ENCODE results near the gene MCTP1. TPM values are rescaled to one million over a fixed set of nuclear protein-coding genes. Genes with fewer than 3 reads are reported as not detected.

The MCTP1 gene
- total and polyA plus RNA-seq, 2 of the 13 experiments (the other 11 are each of a cell fraction or from before 2014, with no cell fraction given), result 0.15 to 0.48 TPM

DNA sequence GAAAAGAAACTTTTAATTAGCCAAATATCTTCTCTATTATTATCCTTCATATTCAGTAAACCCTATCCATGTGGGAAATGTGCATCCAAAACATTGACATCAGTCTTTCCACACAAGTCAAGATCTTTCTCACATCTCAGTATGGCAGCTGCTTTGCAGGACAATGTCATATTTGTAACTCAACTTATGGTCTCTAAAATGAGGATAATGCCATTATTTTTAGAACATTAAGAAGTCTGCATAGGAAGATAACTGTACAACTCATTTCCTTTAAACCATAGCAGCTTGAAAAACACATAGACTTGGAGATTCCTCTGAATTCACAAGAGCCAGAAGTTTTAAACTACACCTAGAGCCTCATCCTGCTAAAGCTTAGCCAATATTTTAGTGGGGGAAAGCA, 43.7 kb downstream of the MCTP1 start:
- in situ Hi-C loops (cut with HindIII; ENCODE audit: extremely low pct_ligation_motif_present, low pct_unique_long_range_greater_than_20kb), result no loop called here
- TF ChIP-seq FIP1L1 (IDR thresholded peaks at IDR 0.05; ENCODE audit: borderline replicate concordance, insufficient read depth, low read depth, low read length), result no peak
- no peak for TF ChIP-seq ZNF326 (CRISPR knock-in tag; IDR thresholded peaks at IDR 0.05; ENCODE audit: borderline replicate concordance)
- no peak for TF ChIP-seq SKI (IDR thresholded peaks at IDR 0.05; ENCODE audit: partially characterized antibody)
- TF ChIP-seq ZNF766 (CRISPR knock-in tag; IDR thresholded peaks at IDR 0.05; ENCODE audit: borderline replicate concordance), result no peak
- no peak for TF ChIP-seq ATF7-NPFF (CRISPR knock-in tag; IDR thresholded peaks at IDR 0.05; ENCODE audit: low read depth)
- TF ChIP-seq MYNN (CRISPR knock-in tag; IDR thresholded peaks at IDR 0.05; ENCODE audit: low read depth), result no peak
- no peak for TF ChIP-seq ZNF441 (CRISPR knock-in tag; IDR thresholded peaks at IDR 0.05; ENCODE audit: borderline replicate concordance)
- no peak for TF ChIP-seq ZFP91 (CRISPR knock-in tag; IDR thresholded peaks at IDR 0.05; ENCODE audit: borderline replicate concordance)
- TF ChIP-seq ZSCAN22 (CRISPR knock-in tag; IDR thresholded peaks at IDR 0.05), result no peak
- TF ChIP-seq TAF15 (IDR thresholded peaks at IDR 0.05; ENCODE audit: low read depth, low read length, poor library complexity, severe bottlenecking), result no peak
- TF ChIP-seq NFKBIZ (CRISPR knock-in tag; IDR thresholded peaks at IDR 0.05), result no peak
- no peak for TF ChIP-seq ZNF33A (CRISPR knock-in tag; IDR thresholded peaks at IDR 0.05; ENCODE audit: borderline replicate concordance)
- no peak for TF ChIP-seq ZNF567 (CRISPR knock-in tag; IDR thresholded peaks at IDR 0.05; ENCODE audit: borderline replicate concordance)
- TF ChIP-seq IRF1 (CRISPR knock-in tag; IDR thresholded peaks at IDR 0.05; ENCODE audit: low read depth), result no peak
- no peak for TF ChIP-seq ZBTB10 (CRISPR knock-in tag; IDR thresholded peaks at IDR 0.05; ENCODE audit: borderline replicate concordance)
- TF ChIP-seq SP1 (IDR thresholded peaks at IDR 0.05), result no peak
- no peak for TF ChIP-seq SP1 (CRISPR knock-in tag; IDR thresholded peaks at IDR 0.05)
- no peak for TF ChIP-seq PBX2 (CRISPR knock-in tag; IDR thresholded peaks at IDR 0.05)
- no peak for TF ChIP-seq KDM4B (CRISPR knock-in tag; IDR thresholded peaks at IDR 0.05)

More for the DNA sequence above, 43.7 kb downstream of the MCTP1 start:
- Histone ChIP-seq H3K36me3 (replicated peaks in 1 of 2; ENCODE audit: control insufficient read depth in 1 of 2, insufficient read depth in 2 of 2, low read length in 2 of 2) (no peaks in the 10 kb centered on the region), H3K4me3 (replicated peaks in 1 of 3; ENCODE audit: insufficient read depth in 1 of 3, low read depth in 2 of 3, low read length in 3 of 3) (no peak overlapping the region), H4K20me1 (ENCODE audit: insufficient read depth, low read length) (no peaks in the 10 kb centered on the region), H3K4me1 (ENCODE audit: insufficient read depth, low read length) (no peaks in the 10 kb centered on the region), H3K27me3 (ENCODE audit: control insufficient read depth in 1 of 2, insufficient read depth in 2 of 2, low read length in 2 of 2) (no peaks in the 10 kb centered on the region; a peak in 1 of 5 replicates), H3K9ac (ENCODE audit: insufficient read depth, low read depth, low read length) (no peak overlapping the region), H3K9me3 (ENCODE audit: low read length) (no peaks in the 10 kb centered on the region), H3K79me2 (ENCODE audit: insufficient read depth, low read length) (no peaks in the 10 kb centered on the region), H2AFZ (ENCODE audit: low read length) (no peak overlapping the region), H3K4me2 (ENCODE audit: low read depth, low read length) (no peak overlapping the region), H3K27ac (ENCODE audit: extremely low read length, insufficient read depth, low read length) (no peak overlapping the region)
- CTCF ChIA-PET (ENCODE audit: low intra/inter-chr PET ratio, low total read pairs), result no interaction called here
- no TSS peak for BruUV-seq (replicated peaks)
- DNase-seq (ENCODE audit: low spot score) (no peak), ATAC-seq (no peak), FAIRE-seq (no peak)
- POLR2A ChIA-PET, result no interaction called here
- intact Hi-C loops (cut with micrococcal nuclease; ENCODE audit: unreplicated experiment), result no loop called here
